ENCODE data around the gene SETD1B. TPM values are rescaled to one million over a fixed set of nuclear protein-coding genes. Genes with fewer than 3 reads are reported as not detected.
A peak's percentile ranks its signal among the peaks of the same experiment; 100 is the strongest.

The SETD1B gene
- total RNA-seq, 2 donors from 2014 or later, result 20.3 to 21.2 TPM

DNA sequence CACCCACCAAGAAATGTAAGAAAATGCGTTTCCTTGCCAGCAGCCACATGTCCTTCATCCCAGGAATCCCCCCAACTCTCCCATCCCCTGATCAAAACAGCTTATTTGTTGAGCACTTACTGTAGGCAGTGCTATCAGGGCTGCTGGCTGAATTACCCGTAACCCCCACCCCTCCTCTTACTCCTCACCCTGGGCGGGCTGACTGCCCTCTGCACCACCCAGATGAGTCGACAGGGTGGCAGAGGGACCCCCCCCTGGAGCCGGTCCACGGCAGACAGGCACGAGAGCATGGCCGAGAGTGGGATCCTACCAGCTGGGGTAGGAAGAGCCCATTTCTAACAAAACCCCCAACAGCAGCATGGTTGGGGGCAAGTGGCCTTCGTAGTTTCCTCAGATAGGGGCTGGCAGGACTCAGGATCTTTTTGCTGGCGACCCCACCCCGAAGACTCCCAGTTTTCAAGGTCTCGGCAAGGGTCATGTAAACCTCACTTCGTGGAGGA, 9.2 kb upstream of the SETD1B start:
- ATAC-seq (replicated peaks in 1 of 2) (peak; percentile 18 to 28), DNase-seq (peak; percentile 58 to 68)
- Mint-ChIP-seq H3K27ac (peak overlapping the region; percentile 56), H3K9me3 (no peaks in the 10 kb centered on the region), H3K4me1 (ENCODE audit: low read depth) (peaks cover 61% of the 10 kb centered on the region), H3K36me3 (ENCODE audit: insufficient read depth in 2 of 2) (peaks cover 18 to 25% of the 10 kb centered on the region in 2 donors), H3K4me3 (peak overlapping the region; percentile 93 to 99), H3K27me3 (ENCODE audit: low read depth) (no peaks in the 10 kb centered on the region)

DNA sequence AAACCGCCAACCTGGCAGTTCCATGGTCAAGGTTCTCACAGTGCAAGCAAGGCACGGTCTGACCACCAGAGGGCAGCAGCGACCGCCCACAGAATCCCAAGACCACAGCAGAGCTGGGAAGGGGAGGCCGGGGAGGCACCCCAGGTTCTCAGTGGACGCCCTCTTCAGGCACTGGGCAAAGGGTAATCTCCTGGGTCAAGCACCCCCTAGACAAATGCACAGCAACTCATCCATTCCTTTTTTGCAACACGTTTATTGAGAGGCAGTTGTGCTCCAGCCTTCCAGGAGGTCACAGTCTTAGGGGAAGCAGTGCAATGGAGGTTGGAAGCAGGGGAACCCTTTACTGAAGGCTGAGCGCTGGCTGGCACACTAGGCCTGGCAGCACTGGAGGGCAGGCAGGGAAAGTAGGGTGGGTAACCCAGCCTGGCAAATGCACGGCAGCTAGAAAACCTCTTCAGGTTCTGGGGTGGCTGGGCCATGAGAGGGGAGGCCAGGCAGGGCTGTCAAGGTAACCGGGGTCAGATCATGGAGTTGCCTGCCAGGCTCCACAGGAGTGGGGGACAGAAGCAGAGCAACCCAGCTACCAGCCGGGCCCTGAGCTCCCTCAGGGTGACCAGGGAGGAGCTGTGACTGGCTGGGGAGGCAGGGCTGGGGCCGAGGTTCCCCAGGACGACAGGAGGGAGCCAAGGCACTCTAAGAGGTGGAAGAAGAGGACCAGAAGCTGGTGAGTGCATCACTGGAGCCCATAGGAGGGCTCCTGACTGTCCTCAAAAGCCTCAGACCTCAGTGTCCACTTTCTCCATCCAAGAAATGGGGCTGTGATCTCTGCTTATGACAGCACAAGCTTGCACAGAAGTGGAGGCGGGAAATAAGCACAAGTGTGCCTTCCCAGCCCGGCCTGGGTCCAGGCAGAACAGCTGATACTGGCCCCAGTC, 8.5 kb upstream of the SETD1B start:
- Mint-ChIP-seq H3K9me3 (no peaks in the 10 kb centered on the region), H3K36me3 (ENCODE audit: insufficient read depth in 2 of 2) (peaks cover 17 to 25% of the 10 kb centered on the region in 2 donors), H3K4me3 (peak overlapping the region; percentile 93 to 99), H3K4me1 (ENCODE audit: low read depth) (peaks cover 53% of the 10 kb centered on the region), H3K27me3 (ENCODE audit: low read depth) (no peaks in the 10 kb centered on the region), H3K27ac (peak overlapping the region; percentile 14)
- DNase-seq (peak; percentile 81 to 87), ATAC-seq (replicated peaks in 1 of 2) (peak; percentile 8 to 14)

DNA sequence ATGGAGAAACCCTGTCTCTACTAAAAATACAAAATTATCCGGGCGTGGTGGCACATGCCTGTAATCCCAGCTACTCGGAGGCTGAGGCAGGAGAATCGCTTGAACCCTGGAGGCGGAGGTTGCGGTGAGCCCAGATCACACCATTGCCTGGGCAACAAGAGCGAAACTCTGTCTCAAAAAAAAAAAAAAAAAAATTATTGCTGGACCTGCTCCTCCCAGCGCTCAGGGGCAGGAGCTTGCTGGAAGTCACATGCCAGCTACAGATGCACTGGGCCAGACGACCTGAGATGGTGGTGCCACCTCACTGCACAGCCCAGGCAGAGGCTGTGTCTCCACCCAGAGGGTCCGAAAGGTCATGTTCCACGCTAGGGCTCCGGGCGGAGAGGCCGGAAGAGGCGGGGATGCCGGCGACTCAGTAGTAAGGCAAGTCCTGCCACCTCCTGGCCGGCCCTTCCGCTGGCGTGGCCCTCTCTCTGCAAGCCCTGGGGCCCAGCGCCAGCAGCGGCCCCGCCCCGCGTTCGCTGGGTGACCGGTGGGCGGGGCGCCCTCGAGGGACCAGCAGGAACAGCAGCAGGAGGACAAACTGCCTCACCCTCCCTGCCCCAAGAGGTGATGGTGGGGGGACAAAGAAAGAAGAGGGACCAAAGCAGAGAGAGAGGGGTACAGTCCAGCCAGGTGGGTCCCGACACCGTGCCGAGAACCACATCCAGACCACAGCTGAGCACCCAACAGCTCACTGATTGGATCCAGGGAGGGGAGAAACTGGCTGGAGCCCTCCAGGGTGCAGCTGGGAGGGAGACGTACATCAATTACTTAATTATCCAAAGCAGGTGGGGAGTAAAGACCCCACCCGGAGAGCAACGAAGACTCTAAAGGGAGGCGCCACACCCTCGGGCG, 6.7 kb upstream of the SETD1B start:
- H3K27me3 Mint-ChIP-seq (ENCODE audit: low read depth), result no peaks in the 10 kb centered on the region
- no peak for ATAC-seq (replicated peaks in 1 of 2)
- H3K36me3 Mint-ChIP-seq (ENCODE audit: insufficient read depth in 2 of 2), result peaks cover 22 to 28% of the 10 kb centered on the region in 2 donors
- H3K27ac Mint-ChIP-seq, result peak overlapping the region; percentile 87
- H3K4me1 Mint-ChIP-seq (ENCODE audit: low read depth), result peaks cover 38% of the 10 kb centered on the region
- no peaks in the 10 kb centered on the region for H3K9me3 Mint-ChIP-seq
- peak overlapping the region; percentile 33 to 91 for H3K4me3 Mint-ChIP-seq
- no peak for DNase-seq

GRCh38 chr12:121797937-121798786, 5.6 kb upstream of the SETD1B start:
- ATAC-seq (replicated peaks in 1 of 2) (no peak), DNase-seq (no peak)
- Mint-ChIP-seq H3K4me3 (peak overlapping the region; percentile 86 to 91), H3K27ac (peak overlapping the region; percentile 87), H3K9me3 (no peaks in the 10 kb centered on the region), H3K27me3 (ENCODE audit: low read depth) (no peaks in the 10 kb centered on the region), H3K4me1 (ENCODE audit: low read depth) (peaks cover 38% of the 10 kb centered on the region), H3K36me3 (ENCODE audit: insufficient read depth in 2 of 2) (peaks cover 29 to 33% of the 10 kb centered on the region in 2 donors)

DNA sequence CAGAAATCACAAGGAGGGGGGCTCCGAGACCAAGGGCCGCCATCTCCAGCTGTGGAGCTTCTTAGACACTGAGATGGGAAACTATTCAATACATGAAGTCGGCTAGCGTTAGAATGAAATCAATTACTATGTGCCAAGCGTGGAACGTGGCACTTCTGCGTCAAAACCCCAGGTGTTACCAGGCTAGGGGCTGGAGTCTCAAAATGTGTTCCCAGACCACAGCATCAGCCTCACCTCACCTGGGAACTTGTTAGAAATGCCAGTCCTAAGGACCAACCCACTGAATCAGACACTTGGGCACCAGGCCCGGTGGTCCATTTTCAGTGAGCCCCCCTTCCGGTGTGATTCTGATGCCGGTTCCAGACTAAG, 5.0 kb upstream of the SETD1B start:
- peaks cover 29 to 33% of the 10 kb centered on the region in 2 donors for H3K36me3 Mint-ChIP-seq (ENCODE audit: insufficient read depth in 2 of 2)
- DNase-seq (no peak), ATAC-seq (replicated peaks in 1 of 2) (no peak)
- no peaks in the 10 kb centered on the region for H3K27me3 Mint-ChIP-seq (ENCODE audit: low read depth)
- peaks cover 38% of the 10 kb centered on the region for H3K4me1 Mint-ChIP-seq (ENCODE audit: low read depth)
- peak overlapping the region; percentile 89 for H3K27ac Mint-ChIP-seq
- peak overlapping the region; percentile 86 to 91 for H3K4me3 Mint-ChIP-seq
- H3K9me3 Mint-ChIP-seq, result no peaks in the 10 kb centered on the region

DNA sequence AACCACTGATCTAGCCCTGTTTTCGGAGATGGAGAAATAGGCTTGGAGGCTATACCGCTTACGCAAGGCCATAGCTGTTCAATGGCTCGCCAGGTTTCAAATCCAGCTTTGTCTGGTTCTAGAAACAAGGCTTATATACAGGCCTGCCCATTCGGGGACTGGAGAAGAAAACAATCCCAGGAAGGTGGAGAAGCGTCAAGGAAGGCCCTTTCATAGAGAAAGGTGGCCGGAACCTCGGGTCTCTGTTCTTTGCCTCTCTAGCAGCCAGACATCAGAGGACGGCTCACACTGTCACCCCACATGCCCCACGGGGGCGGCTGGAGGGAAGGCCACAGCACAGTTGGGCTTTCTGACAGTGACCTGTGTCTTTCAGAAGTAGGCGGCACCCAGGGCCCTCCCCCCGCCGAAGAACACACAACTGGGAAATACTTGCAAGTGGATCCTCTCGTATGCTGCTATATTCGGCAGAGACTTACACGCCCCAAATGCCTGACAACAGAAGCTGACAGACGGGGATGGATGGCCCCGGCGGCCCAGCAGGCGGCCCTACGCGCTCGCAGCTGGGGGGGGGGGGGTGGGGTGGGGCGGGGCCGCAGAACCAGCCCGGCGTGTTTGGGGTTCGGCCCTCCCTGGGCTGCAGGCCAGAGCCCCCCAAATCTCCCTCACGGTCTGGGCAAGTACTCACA, 4.5 kb upstream of the SETD1B start:
- ATAC-seq (replicated peaks in 1 of 2) (peak; percentile 1 to 3), DNase-seq (peak; percentile 61 to 63)
- H3K27me3 Mint-ChIP-seq (ENCODE audit: low read depth), result no peaks in the 10 kb centered on the region
- peak overlapping the region; percentile 89 for H3K27ac Mint-ChIP-seq
- H3K36me3 Mint-ChIP-seq (ENCODE audit: insufficient read depth in 2 of 2), result peaks cover 29 to 33% of the 10 kb centered on the region in 2 donors
- H3K4me1 Mint-ChIP-seq (ENCODE audit: low read depth), result peaks cover 36% of the 10 kb centered on the region
- H3K4me3 Mint-ChIP-seq, result peak overlapping the region; percentile 86 to 91
- no peaks in the 10 kb centered on the region for H3K9me3 Mint-ChIP-seq

GRCh38 chr12:121799842-121800693, 3.7 kb upstream of the SETD1B start:
- peak overlapping the region; percentile 92 for H3K27ac Mint-ChIP-seq
- DNase-seq, result peak; percentile 88 to 89
- H3K36me3 Mint-ChIP-seq (ENCODE audit: insufficient read depth in 2 of 2), result peaks cover 29 to 35% of the 10 kb centered on the region in 2 donors
- no peaks in the 10 kb centered on the region for H3K27me3 Mint-ChIP-seq (ENCODE audit: low read depth)
- H3K4me1 Mint-ChIP-seq (ENCODE audit: low read depth), result peaks cover 28% of the 10 kb centered on the region
- no peaks in the 10 kb centered on the region for H3K9me3 Mint-ChIP-seq
- H3K4me3 Mint-ChIP-seq, result peak overlapping the region; percentile 86 to 91
- ATAC-seq (replicated peaks in 1 of 2), result peak; percentile 52 to 57

DNA sequence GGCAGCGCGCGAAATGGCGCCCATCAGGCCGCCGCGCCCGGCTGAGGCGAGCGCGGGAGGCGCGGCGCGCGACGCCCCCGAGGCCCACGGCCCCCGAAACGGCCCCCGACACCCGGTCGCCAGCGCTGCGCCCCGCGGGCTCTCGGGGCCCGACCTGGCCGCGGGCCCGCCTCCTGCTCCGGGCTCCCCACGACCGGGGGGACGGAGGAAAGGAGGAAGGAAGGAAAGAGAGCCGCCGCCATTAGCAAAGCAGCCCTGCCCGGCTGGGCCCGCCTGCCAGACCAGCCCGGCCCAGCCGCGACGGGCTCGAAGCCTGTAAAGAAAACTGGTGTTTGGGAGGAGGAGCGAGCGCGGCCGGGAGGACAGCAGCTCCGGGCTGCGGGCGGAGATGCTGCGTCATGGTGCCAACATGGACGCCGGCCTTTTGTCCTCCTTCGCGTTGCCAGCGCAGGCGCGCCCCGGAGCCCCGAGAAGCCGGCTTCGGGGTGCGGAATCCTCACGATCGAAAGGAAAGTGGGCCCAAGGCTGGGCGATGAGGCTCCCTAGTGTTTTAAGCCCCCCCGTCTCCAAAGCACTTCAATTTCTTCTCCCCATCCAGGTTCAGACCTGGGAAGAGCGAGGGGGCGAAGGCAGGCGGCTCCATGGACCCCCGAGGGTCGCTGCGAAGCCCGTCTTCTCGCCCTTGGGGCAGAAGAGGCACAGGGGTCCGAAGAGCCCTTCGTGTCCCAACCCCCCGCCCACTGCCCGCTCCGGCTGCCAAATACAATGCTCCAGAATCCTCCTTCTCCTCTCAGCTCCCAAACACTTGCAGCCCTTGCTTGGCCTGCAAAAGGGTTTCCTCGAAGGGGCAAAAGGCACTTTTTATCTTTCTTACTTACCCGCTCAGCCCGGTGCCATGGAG, 2.9 kb upstream of the SETD1B start:
- Mint-ChIP-seq H3K4me1 (ENCODE audit: low read depth) (peaks cover 25% of the 10 kb centered on the region), H3K9me3 (no peaks in the 10 kb centered on the region), H3K36me3 (ENCODE audit: insufficient read depth in 2 of 2) (peaks cover 31 to 35% of the 10 kb centered on the region in 2 donors), H3K4me3 (peak overlapping the region; percentile 95 to 100), H3K27me3 (ENCODE audit: low read depth) (no peaks in the 10 kb centered on the region), H3K27ac (peak overlapping the region; percentile 98)
- DNase-seq (peak; percentile 81 to 85), ATAC-seq (replicated peaks in 1 of 2) (peak; percentile 11 to 14)

DNA sequence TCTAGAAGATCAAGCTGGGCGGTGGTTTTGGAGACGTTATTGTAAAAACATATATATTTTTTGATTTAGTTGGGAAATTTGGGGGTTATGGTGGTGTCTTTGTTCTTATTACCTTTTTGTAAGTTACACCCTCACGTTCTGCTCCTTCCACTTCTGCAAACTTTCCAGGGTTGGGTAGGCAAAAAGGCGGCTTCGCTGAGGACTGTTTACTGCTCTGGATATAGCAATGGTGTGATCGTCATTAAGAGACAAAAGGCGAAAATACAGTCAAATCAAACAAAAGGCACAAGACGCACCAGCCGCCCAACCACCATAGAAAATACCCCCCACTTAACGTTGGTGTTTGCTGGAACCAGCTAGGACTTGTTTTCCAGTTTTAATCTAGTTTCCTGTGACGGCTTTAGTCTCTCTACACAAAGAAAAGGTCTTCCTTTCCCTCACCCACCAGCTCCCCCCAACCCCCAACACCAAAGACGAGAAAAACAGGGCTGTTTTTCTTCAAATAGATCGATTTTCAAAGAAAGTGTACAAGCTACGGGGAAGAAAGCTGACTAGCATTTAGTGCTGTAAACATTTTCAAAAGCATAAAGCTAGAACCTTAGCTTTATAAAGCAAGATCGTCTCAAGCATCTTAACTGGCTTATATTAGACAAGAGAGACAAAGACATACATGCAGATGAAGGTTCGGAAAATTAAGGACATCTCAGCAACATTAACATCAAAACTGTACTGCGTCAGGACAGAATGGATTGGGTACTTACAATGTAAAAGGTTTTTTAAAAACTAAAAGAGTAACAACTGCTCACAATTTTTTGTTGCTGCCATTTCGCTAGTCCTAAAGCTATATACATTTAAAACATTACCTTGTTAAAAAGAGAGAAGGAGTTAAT, 2.0 kb upstream of the SETD1B start:
- peak overlapping the region; percentile 95 to 100 for H3K4me3 Mint-ChIP-seq
- DNase-seq (peak in 1 of 2 donors; percentile 51), ATAC-seq (replicated peaks in 1 of 2) (no peak)
- H3K9me3 Mint-ChIP-seq, result no peaks in the 10 kb centered on the region
- peak overlapping the region; percentile 98 for H3K27ac Mint-ChIP-seq
- peaks cover 34% of the 10 kb centered on the region for H3K4me1 Mint-ChIP-seq (ENCODE audit: low read depth)
- H3K36me3 Mint-ChIP-seq (ENCODE audit: insufficient read depth in 2 of 2), result peaks cover 33 to 38% of the 10 kb centered on the region in 2 donors
- H3K27me3 Mint-ChIP-seq (ENCODE audit: low read depth), result no peaks in the 10 kb centered on the region

- Mint-ChIP-seq H3K4me1 (ENCODE audit: low read depth) (peaks cover 38% of the 10 kb centered on the region), H3K27ac (peak overlapping the region; percentile 98), H3K27me3 (ENCODE audit: low read depth) (no peaks in the 10 kb centered on the region), H3K9me3 (no peaks in the 10 kb centered on the region), H3K4me3 (peak overlapping the region; percentile 95 to 100), H3K36me3 (ENCODE audit: insufficient read depth in 2 of 2) (peaks cover 30 to 37% of the 10 kb centered on the region in 2 donors)
- no peak for ATAC-seq (replicated peaks in 1 of 2)
- no peak for DNase-seq
Observed at GRCh38 chr12:121802485-121802842, 1.3 kb upstream of the SETD1B start.

Data from activated T-cell treated with anti-CD3 and anti-CD28 coated beads, Interleukin-2, amount 50 U/mL, for 72 hours (primary cell).